ENCODE measurements around the gene CATSPERE. TPM values are rescaled to one million over a fixed set of nuclear protein-coding genes. Genes with fewer than 3 reads are reported as not detected.
A peak's percentile ranks its signal among the peaks of the same experiment; 100 is the strongest.

The CATSPERE gene
- total RNA-seq, 1 experiment from 2014 or later: 1.2 TPM

DNA sequence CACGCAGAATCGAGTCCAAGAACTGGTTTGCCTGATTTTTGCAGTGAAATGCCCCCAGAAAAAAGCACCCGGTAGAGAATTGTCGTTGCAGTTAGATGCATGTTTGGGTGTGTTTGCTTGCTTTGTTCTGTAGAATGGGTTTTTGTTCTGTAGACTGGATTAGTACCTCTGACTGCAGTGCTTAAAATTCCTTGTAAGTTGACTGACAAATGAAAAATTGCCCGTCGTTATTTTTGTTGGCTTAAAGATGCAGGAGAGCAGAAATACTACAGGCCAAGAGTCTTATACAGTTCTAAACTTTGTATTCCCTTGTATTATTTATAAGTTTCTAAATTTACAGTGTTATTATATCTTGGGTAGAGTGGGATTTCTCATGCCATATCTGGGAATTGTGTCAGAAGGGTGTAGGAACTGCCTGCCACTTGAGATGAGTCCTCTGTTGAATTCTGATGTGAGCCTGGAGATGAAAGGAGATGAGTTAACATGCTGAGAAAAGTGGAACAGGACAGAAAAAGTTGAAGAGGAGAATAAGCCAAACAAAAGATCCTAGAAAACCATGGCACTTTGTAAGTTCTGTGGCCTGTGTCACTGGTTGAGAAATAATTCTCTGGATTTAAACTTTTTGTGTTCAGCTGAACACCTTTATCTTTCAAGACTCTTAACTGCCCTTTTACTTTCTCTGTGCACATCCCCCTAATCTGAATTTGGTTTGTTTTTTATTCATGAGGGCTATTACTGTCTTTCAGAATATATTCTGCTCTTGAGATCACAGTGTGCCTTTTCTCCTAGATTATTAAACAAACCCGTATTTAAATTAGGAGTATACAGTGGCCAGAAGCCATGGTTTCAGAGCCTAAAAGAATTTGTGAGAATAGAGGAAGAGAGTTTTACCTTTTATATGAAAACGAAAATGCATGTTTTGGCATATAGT is 193.3 kb downstream of the CATSPERE start:
- Histone ChIP-seq H4K20me1 (ENCODE audit: insufficient read depth) (peaks cover 18% of the 10 kb centered on the region), H3K27ac (no peak overlapping the region), H3K4me2 (peak overlapping the region; percentile 83), H3K27me3 (ENCODE audit: insufficient read depth, low read depth) (no peaks in the 10 kb centered on the region), H3K36me3 (ENCODE audit: low read depth) (peaks cover 12% of the 10 kb centered on the region; the same call in 1 of the 2 replicates), H3K9me3 (ENCODE audit: insufficient read depth, low read depth) (no peaks in the 10 kb centered on the region), H3K9me2 (ENCODE audit: insufficient read depth) (no peaks in the 10 kb centered on the region), H3F3A (ENCODE audit: insufficient read depth, low read depth) (no peaks in the 10 kb centered on the region), H3K79me2 (ENCODE audit: low read depth) (peaks cover 58% of the 10 kb centered on the region), H3K4me3 (peak overlapping the region; percentile 76), H3K4me1 (replicated peaks; ENCODE audit: insufficient read depth) (peaks cover 28% of the 10 kb centered on the region), H2AFZ (peak overlapping the region; percentile 75; the same call in 1 of the 2 replicates)
- POLR2A ChIA-PET (ENCODE audit: unreplicated experiment): no interaction called here
- BruUV-seq (replicated peaks): no TSS peak
- DNase-seq: no peak
- CTCF ChIA-PET: no interaction called here
- TF ChIP-seq, protein P1, sequence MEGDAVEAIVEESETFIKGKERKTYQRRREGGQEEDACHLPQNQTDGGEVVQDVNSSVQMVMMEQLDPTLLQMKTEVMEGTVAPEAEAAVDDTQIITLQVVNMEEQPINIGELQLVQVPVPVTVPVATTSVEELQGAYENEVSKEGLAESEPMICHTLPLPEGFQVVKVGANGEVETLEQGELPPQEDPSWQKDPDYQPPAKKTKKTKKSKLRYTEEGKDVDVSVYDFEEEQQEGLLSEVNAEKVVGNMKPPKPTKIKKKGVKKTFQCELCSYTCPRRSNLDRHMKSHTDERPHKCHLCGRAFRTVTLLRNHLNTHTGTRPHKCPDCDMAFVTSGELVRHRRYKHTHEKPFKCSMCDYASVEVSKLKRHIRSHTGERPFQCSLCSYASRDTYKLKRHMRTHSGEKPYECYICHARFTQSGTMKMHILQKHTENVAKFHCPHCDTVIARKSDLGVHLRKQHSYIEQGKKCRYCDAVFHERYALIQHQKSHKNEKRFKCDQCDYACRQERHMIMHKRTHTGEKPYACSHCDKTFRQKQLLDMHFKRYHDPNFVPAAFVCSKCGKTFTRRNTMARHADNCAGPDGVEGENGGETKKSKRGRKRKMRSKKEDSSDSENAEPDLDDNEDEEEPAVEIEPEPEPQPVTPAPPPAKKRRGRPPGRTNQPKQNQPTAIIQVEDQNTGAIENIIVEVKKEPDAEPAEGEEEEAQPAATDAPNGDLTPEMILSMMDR (conservative IDR thresholded peaks at IDR 0.05): no peak
- TF ChIP-seq EZH2 (IDR thresholded peaks at IDR 0.05; ENCODE audit: low read depth): no peak
- intact Hi-C loops (cut with micrococcal nuclease; ENCODE audit: unreplicated experiment): loop anchor here (10.0 kb wide), 2 partner anchors 180 to 1400 kb away; partner anchors contain the start of genes CEP170, COX20 and SDCCAG8

DNA sequence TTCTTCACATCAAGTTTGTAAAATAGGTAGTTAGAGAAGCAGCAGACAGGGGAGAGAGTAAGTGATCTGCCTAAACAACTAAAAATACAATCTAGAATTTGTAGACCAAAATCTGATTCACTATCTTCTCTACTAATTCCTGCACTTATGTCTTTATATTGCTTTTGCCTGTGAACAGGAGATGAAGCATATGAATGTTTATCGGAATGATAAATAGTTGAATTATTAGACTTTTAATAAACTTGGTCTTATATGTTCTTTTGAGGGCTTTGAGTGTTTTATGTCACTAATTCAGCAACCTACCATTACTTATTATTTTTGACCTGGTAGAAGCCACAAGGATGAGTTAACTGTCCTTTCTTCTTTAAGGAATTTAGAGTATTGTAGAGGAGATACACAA is 194.1 kb downstream of the CATSPERE start:
- Histone ChIP-seq H3K4me1 (replicated peaks; ENCODE audit: insufficient read depth) (peaks cover 28% of the 10 kb centered on the region), H3K27me3 (ENCODE audit: insufficient read depth, low read depth) (no peaks in the 10 kb centered on the region), H3K79me2 (ENCODE audit: low read depth) (peaks cover 66% of the 10 kb centered on the region), H3K27ac (no peak overlapping the region), H4K20me1 (ENCODE audit: insufficient read depth) (peaks cover 18% of the 10 kb centered on the region), H3K9me3 (ENCODE audit: insufficient read depth, low read depth) (no peaks in the 10 kb centered on the region), H3K9me2 (ENCODE audit: insufficient read depth) (no peaks in the 10 kb centered on the region), H3K4me3 (peak overlapping the region; percentile 76; the same call in 1 of the 2 replicates), H3K4me2 (peak overlapping the region; percentile 83), H3K36me3 (ENCODE audit: low read depth) (peaks cover 20% of the 10 kb centered on the region; the same call in 1 of the 2 replicates), H3F3A (ENCODE audit: insufficient read depth, low read depth) (no peaks in the 10 kb centered on the region), H2AFZ (no peak overlapping the region)
- CTCF ChIA-PET: no interaction called here
- BruUV-seq (replicated peaks): no TSS peak
- POLR2A ChIA-PET (ENCODE audit: unreplicated experiment): no interaction called here
- DNase-seq: no peak
- intact Hi-C loops (cut with micrococcal nuclease; ENCODE audit: unreplicated experiment): loop anchor here (10.0 kb wide), 2 partner anchors 180 to 1400 kb away; partner anchors contain the start of genes CEP170, COX20 and SDCCAG8
- no peak for TF ChIP-seq EZH2 (IDR thresholded peaks at IDR 0.05; ENCODE audit: low read depth)
- TF ChIP-seq, protein P1 (conservative IDR thresholded peaks at IDR 0.05): no peak

DNA sequence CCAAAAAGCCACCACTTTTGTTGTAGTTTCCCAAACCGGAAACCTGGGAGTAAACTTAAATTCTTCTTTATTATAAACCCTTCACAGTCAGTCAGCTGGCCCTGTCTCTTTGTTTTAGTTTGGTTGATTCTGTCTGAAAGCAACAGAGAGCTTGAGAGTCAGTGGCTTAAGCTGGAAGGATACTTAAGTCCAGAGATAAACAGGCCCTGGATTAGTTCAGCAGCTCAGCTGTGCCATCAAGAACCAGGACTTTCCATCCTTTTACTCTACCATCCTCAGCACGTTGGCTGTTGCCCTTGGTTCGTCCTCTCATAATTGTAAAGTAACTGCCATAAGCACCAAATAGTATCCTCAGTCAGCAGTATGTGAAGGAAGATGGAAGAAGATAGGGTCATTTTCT is 196.3 kb downstream of the CATSPERE start:
- H3K27me3 ChIP-seq (ENCODE audit: insufficient read depth, low read depth): no peaks in the 10 kb centered on the region
- H3K4me3 ChIP-seq: no peak overlapping the region
- no peak overlapping the region for H3K27ac ChIP-seq
- no TSS peak for BruUV-seq (replicated peaks)
- intact Hi-C loops (cut with micrococcal nuclease; ENCODE audit: unreplicated experiment): loop anchor here (10.0 kb wide), 2 partner anchors 177 to 1403 kb away; partner anchors contain the start of genes CEP170, COX20 and SDCCAG8
- peaks cover 26% of the 10 kb centered on the region for H3K36me3 ChIP-seq (ENCODE audit: low read depth)
- no peaks in the 10 kb centered on the region for H3K9me3 ChIP-seq (ENCODE audit: insufficient read depth, low read depth)
- POLR2A ChIA-PET (ENCODE audit: unreplicated experiment): no interaction called here
- peaks cover 18% of the 10 kb centered on the region for H4K20me1 ChIP-seq (ENCODE audit: insufficient read depth)
- no peaks in the 10 kb centered on the region for H3K9me2 ChIP-seq (ENCODE audit: insufficient read depth)
- no peak for TF ChIP-seq EZH2 (IDR thresholded peaks at IDR 0.05; ENCODE audit: low read depth)
- TF ChIP-seq, protein P1 (conservative IDR thresholded peaks at IDR 0.05): no peak
- peaks cover 79% of the 10 kb centered on the region for H3K79me2 ChIP-seq (ENCODE audit: low read depth)
- no peak for DNase-seq
- no peak overlapping the region for H2AFZ ChIP-seq
- CTCF ChIA-PET: no interaction called here
- no peaks in the 10 kb centered on the region for H3F3A ChIP-seq (ENCODE audit: insufficient read depth, low read depth)
- H3K4me2 ChIP-seq: no peak overlapping the region
- H3K4me1 ChIP-seq (replicated peaks; ENCODE audit: insufficient read depth): peaks cover 21% of the 10 kb centered on the region
